Nephron (organoid): ENCODE results near the gene MRPL10.
"Not testable (repeated sequence)": the region's sequence is repeated elsewhere in the genome, so short reads cannot be mapped to it uniquely, and the experiment has no call there.

Experiments used
- H3K27ac Mint-ChIP-seq, 3 experiments: 2 replicates each; pipeline ENCODE4 v1.8.0; 2020; ENCODE audit warnings: mixed read lengths in 3 of 3, mild to moderate bottlenecking in 2 of 3, moderate library complexity in 1 of 3
- H3K27me3 Mint-ChIP-seq: 2 replicates; pipeline ENCODE4 v1.8.0; 2021; ENCODE audit warnings: low read depth, mild to moderate bottlenecking, moderate library complexity, mixed read lengths
- H3K36me3 Mint-ChIP-seq: 2 replicates; pipeline ENCODE4 v1.8.0; 2020; ENCODE audit warnings: low read depth, mixed read lengths
- H3K4me1 Mint-ChIP-seq: 2 replicates; pipeline ENCODE4 v1.8.0; 2020; ENCODE audit warnings: mixed read lengths
- H3K4me3 Mint-ChIP-seq, 3 experiments: 2 replicates each; pipeline ENCODE4 v1.8.0; 2020; ENCODE audit warnings: mild to moderate bottlenecking in 3 of 3, mixed read lengths in 3 of 3, moderate library complexity in 2 of 3
- H3K9me3 Mint-ChIP-seq: 2 replicates; pipeline ENCODE4 v1.8.0; 2020; ENCODE audit warnings: mixed read lengths
- TF ChIP-seq, protein P1 (sequence below), 3 experiments: fragments of 200-600 bp; sonication (generic); IDR thresholded peaks; one replicate each; pipeline ENCODE4 v1.5.0; 2021; ENCODE audit warnings: antibody characterized with exemption in 3 of 3; ENCODE audit not compliant: unreplicated experiment in 3 of 3

MRPL10 gene

DNA sequence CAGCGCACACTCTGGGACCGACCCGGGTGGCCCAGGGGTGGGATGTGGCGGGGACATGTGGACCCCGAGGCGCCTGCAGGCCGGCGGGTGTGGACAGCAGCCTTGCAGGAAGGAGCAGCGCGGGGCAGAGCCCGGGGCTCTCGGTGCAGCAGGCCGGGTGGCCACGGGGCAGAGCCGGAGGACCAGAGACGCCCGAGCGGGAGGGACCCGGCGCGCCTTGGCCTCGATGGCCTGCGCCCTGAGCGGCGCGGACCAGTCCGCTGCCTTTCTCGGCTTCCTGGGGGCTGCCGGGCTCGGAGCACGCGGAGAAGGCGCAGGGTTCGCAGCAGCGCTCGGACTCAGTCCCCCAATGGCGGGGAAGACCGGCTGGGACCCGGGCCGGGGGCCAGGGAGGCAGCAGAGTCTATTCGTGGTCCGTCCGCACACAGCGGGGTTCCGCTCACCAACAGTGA lies 53.1 kb downstream of the MRPL10 start:
- H3K36me3 Mint-ChIP-seq, result no peaks in the 10 kb centered on the region
- no peak overlapping the region for H3K4me3 Mint-ChIP-seq

DNA sequence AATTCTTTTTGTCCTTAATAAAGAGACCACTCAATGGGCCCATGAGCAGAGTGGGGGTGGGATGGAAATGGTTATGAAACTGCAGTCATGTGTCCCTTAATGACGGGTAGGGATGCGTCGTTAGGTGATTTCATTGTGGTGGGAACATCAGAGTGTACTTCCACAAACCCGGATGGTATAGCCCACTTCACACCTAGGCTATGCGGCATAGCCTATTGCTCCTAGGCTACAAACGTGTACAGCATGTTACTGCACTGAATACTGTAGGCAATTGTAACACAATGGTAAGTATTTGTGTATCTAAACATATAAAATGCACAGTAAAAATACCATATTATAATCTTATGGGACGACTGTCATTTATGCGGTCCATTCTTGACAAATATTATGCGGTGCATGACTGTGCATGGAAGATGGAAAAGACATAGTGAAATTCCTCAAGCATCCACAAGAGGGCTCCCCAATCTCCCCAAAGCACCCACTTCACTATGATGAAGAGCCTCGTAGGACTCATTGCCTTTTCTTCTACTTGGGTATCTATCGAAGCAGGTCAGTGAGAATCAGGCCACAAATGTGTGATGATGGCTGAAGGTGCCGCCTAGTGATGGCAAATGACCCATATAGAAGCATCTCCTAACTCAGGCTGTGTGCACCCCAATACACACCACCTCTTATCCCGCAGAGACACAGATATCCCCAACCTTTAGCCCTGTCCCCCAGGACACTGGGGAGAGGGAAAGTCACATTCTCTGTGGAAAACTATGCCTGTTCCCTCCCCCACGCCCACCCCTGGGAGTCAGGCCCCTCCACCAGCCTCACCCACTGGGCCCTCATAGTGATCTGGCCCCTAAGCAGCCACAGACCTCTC lies 54.8 kb downstream of the MRPL10 start:
- peaks cover 45% of the 10 kb centered on the region for H3K27me3 Mint-ChIP-seq
- H3K27ac Mint-ChIP-seq, result no peak overlapping the region
- no peak overlapping the region for H3K4me3 Mint-ChIP-seq
- H3K4me1 Mint-ChIP-seq, result no peaks in the 10 kb centered on the region
- TF ChIP-seq, protein P1, sequence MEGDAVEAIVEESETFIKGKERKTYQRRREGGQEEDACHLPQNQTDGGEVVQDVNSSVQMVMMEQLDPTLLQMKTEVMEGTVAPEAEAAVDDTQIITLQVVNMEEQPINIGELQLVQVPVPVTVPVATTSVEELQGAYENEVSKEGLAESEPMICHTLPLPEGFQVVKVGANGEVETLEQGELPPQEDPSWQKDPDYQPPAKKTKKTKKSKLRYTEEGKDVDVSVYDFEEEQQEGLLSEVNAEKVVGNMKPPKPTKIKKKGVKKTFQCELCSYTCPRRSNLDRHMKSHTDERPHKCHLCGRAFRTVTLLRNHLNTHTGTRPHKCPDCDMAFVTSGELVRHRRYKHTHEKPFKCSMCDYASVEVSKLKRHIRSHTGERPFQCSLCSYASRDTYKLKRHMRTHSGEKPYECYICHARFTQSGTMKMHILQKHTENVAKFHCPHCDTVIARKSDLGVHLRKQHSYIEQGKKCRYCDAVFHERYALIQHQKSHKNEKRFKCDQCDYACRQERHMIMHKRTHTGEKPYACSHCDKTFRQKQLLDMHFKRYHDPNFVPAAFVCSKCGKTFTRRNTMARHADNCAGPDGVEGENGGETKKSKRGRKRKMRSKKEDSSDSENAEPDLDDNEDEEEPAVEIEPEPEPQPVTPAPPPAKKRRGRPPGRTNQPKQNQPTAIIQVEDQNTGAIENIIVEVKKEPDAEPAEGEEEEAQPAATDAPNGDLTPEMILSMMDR (IDR thresholded peaks at IDR 0.05; ENCODE audit: unreplicated experiment in 3 of 3), result peak; percentile 57 to 58 (median 58)
- H3K36me3 Mint-ChIP-seq, result no peaks in the 10 kb centered on the region
- peaks cover 12% of the 10 kb centered on the region for H3K9me3 Mint-ChIP-seq

More for the DNA sequence above, 53.1 kb downstream of the MRPL10 start:
- Mint-ChIP-seq H3K27ac (no peak overlapping the region), H3K9me3 (peaks cover 7% of the 10 kb centered on the region), H3K27me3 (peaks cover 52% of the 10 kb centered on the region), H3K4me1 (no peaks in the 10 kb centered on the region)
- TF ChIP-seq, protein P1 (IDR thresholded peaks at IDR 0.05; ENCODE audit: unreplicated experiment in 3 of 3), result no peak

DNA sequence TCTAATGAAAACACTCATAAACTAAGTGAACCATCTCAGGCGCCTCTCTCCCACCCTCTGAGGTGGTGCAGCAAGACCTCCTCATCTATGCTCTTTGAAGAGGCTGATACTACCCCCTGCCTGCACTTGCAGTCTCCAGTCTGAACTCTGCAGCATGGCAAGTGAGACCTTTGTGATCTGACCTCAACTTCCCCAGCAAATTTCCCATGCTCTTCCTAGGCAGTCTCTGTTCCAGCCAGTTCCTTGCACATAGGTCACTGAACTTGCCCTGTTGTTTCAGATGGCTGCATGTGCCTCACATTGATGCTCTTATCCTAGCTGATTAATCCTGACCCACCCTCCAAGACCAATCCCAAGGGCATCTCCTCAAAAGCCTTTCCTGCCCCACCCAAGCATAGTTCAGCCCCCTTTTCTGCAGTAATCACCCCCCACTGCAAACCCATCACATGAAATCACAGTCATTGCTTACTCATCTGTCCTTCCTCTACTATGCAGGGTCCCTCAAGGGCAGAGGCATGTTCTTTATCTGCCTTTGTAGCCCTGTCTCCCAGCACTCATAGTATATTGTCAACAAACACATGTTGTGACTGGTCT lies 56.3 kb downstream of the MRPL10 start:
- H3K4me1 Mint-ChIP-seq, result no peaks in the 10 kb centered on the region
- H3K27me3 Mint-ChIP-seq, result peaks cover 45% of the 10 kb centered on the region
- TF ChIP-seq, protein P1 (IDR thresholded peaks at IDR 0.05; ENCODE audit: unreplicated experiment in 3 of 3), result no peak
- H3K27ac Mint-ChIP-seq, result no peak overlapping the region
- no peak overlapping the region for H3K4me3 Mint-ChIP-seq
- no peaks in the 10 kb centered on the region for H3K36me3 Mint-ChIP-seq
- peaks cover 15% of the 10 kb centered on the region for H3K9me3 Mint-ChIP-seq

DNA sequence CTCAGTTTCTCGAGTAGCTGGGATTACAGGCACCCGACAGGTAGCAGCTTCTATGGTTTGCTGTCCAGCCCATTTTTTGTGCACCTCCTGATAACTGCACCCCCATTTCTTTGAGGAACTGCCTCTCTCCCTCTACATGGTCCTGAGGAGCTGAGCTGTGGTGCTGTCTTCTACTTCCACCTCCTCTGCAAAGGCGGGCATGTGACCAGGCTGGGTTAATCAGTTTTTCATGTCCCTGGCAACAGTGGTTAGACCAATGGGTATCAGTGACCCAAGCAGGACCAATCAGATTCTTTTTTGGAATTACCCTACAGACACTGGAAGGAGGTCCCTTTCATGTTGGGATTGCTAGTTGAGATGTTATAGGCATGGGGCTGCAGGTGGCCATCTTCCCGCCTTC lies 57.0 kb downstream of the MRPL10 start:
- H3K27ac Mint-ChIP-seq, result no peak overlapping the region
- no peaks in the 10 kb centered on the region for H3K4me1 Mint-ChIP-seq
- no peaks in the 10 kb centered on the region for H3K36me3 Mint-ChIP-seq
- peaks cover 45% of the 10 kb centered on the region for H3K27me3 Mint-ChIP-seq
- TF ChIP-seq, protein P1 (IDR thresholded peaks at IDR 0.05; ENCODE audit: unreplicated experiment in 3 of 3), result no peak
- no peak overlapping the region for H3K4me3 Mint-ChIP-seq
- H3K9me3 Mint-ChIP-seq, result peaks cover 15% of the 10 kb centered on the region

DNA sequence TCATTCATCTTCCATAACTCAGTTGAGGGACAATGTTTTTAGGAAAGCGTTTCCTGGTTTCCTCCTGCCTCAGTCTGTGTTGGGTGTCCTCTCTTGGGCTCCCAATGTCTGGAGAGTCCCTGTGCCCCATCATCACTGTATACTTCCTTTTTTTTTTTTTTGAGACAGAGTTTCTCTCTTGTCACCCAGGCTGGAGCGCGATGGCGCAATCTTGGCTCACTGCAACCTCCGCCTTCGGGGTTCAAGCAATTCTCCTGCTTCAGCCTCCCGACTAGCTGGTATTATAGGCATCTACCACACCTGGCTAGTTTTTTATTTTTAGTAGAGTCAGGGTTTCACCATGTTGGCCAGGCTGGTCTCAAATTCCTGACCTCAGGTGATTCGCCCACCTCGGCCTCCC lies 57.7 kb downstream of the MRPL10 start:
- Mint-ChIP-seq H3K9me3 (peaks cover 15% of the 10 kb centered on the region), H3K27me3 (peaks cover 48% of the 10 kb centered on the region)
- not testable (repeated sequence) for H3K36me3 Mint-ChIP-seq, H3K27ac Mint-ChIP-seq, H3K4me1 Mint-ChIP-seq, H3K4me3 Mint-ChIP-seq
